SK-N-DZ (cell line): ENCODE results near the gene ACSL5.
"Not testable (repeated sequence)": the region's sequence is repeated elsewhere in the genome, so short reads cannot be mapped to it uniquely, and the experiment has no call there.

Source experiments
- DNase-seq: peaks from one replicate; pipeline ENCODE4 v3.0.0-alpha.2; 2015; ENCODE audit warnings: low spot score

ACSL5 gene

DNA sequence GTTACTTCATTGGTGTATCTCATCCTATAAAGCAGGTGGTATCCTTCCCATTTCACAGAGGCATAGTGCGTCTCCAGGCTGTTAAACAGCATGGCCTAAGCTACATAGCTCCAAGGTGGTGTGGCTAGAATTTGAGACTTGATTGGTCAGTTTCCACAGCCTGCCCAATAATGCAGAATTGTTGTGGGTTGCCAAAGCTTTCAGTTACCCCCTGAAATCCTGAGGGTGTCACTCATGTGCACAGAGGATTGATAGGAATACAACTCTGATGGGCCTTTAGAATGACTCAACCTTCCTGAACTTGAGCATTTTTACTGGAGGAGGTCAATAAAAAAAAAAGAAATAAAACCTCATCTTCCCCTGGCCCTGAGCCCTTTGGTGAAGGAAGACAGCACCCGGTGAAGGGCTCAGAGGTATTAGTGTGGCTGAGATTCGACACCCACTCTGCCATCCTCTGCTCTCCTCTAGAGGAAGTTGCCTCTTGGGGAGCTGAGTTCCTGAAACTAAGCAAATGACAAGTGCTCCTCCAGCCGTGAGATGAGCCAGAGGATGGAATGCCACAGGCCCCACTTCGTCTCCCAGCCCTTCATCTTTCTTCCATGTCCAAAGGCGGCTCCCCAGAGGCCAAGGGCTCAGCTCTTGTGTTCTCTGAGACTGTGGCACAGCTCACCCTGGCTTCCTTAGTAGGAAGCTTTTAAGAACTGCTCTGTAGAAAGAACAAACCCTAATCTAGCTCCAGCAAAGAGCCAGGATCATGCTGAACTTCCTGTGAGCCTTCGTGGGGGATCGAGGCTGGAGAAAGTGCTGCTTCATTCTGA, 1.0 kb downstream of the ACSL5 start:
- DNase-seq = no peak

DNA sequence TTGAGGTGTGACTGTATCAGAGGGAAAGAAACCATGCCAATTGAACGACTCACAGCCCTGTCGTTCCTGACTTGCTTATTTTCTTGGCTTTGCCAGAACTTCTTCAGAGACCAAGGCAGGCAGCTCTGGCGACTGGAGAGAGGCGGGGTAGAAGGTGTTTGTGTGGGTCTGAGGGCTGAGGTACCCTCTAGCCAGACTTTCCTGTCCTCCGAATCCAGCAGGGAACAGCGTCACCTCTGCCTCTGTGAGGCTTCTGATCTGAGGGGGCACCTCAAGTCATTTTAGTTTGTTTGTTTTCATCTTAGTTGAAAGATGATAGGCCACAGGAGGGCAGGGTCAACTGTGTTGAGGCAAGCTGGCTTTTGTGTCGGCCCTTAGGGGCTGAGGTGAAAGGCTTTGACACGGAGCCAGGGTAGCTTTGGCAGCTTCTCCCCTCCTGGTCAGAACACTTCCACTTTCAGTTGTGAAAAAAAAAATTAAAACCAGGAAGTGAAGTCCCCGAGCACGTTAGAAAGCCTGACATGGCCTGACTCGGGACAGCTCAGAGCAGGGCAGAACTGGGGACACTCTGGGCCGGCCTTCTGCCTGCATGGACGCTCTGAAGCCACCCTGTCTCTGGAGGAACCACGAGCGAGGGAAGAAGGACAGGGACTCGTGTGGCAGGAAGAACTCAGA, 1.9 kb downstream of the ACSL5 start:
- no peak for DNase-seq

DNA sequence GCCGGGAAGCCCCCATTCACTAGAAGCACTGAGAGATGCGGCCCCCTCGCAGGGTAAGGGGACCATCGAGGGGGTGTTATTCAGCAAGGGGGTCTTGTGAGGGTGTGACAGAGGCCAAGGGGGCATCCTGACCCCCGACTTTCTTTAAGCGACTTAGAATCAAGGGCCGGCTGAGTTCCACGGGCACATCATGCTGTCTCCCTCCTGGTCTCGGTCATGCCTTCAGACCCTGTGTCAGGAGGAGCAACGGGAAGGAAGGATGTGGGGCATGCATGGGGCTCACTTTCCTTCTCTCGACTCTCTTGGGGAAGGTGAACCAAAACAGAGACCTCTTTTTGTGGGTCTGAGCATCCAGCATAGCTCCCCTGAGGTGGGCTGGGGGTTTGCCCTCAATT, 2.5 kb downstream of the ACSL5 start:
- no peak for DNase-seq

DNA sequence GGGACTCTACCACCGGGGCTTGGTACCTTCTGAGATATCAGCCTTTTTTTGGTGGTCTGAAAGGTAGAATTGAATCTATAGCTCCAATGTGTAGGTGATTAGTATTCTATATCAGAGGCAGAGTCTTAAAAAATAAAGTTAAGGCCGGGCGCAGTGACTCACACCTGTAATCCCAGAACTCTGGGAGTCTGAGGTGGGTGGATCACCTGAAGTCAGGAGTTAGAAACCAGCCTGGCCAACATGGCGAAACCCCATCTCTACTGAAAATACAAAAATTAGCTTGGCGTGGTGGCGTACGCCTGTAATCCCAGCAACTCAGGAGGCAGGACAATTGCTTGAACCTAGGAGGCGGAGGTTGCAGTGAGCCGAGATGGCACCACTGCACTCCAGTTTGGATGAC, 3.2 kb downstream of the ACSL5 start:
- DNase-seq = not testable (repeated sequence)

DNA sequence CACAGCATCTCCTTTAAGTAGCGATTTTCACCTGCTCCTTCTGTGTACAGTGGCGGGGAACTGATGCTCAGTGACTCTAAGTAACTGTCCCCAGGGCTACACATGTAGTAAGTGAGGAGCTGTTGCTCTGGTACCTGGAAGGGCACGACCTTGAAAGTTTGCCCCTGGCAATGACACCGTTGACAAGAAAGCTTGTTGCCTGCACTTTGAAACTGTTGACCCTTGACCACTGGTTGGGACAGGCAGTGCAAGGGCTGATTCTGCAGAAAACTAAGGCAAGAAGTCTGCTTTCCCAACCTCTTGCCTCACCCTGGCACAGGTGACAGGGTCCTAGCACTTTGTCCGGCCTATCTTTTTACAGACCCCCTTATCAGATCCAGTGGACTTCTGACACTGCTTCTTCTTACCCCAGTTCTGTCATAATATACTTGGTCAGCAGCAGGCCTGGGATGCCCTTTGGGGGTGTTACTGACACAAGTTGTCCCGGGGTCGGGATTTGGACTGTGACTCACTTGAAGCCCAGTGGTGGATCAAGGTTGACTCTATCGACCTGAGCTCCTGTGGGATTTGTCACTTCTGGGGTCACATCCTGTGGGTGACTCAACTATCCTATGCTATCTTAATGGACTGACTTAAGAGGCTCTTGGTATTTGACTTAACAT, 5.8 kb downstream of the ACSL5 start:
- DNase-seq = no peak

DNA sequence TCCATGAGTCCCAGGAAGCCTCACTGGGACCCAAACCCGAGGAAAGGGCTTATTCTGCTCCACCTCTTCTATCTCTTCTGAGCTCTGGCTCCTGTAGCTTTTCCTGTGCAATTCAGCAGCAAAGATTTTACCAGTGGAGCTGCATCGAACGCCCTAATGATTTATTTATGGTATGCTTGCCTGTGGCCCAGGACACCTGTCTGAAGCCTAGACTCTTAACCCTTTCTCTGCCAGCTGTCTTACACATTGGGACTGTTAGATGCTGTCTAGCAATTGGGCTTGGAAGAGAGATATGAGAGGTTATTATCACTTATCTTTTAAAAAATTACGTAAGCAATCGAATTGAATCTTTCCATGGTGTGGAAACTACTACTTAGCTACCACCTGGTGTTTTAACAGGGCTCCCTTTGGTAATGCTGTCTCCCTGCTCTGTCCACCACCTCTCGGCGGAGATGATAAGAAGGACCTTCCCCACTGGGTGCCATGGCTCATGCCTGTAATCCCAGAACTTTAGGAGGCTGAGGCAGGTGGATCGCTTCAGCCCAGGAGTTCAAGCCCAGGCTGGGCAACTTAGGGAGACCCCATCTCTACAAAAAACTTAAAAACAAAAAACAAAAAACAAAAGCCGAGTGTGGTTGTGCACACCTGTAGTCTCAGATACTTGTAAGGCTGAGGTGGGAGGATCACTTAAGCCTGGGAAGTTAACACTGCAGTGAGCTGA, 8.8 kb downstream of the ACSL5 start:
- DNase-seq = no peak

DNA sequence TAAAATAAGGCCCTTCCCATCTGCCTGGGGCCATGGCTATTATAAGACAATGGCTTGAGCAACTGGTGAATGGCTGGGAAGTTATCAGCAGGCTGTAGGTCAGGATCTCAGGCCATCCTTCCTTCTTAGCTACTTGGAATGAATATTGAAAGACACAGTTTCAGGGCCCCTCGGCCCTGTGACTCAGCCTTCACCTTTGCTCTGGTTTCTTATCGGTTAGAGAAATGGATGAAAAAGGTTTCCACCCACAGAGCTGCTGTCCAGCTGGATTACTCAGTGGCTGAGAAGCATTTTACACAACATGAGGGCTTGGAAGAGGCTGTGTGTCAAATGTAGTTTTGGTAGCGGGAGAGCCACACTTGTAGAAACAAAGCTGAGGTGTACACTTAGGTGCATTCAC, 9.4 kb downstream of the ACSL5 start:
- DNase-seq = no peak

DNA sequence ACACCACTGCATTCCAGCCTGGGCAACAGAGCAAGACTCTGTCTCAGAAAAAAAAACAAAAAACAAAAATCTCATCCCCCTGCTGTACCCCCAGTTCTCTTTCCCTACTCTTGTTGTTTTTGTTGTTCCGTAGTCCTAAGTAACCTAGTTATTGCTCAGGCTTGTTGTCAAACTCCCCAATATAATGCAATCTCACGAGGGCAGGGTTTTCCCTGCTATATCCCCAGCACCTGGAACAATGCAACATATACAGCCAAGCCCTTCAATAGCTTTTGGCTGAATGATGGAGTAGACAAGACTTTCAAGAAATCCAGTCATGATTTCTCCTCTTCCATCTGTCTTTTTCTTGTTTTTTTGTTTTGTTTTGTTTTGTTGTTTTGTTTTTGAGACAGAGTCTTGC, 10.2 kb downstream of the ACSL5 start:
- no peak for DNase-seq

DNA sequence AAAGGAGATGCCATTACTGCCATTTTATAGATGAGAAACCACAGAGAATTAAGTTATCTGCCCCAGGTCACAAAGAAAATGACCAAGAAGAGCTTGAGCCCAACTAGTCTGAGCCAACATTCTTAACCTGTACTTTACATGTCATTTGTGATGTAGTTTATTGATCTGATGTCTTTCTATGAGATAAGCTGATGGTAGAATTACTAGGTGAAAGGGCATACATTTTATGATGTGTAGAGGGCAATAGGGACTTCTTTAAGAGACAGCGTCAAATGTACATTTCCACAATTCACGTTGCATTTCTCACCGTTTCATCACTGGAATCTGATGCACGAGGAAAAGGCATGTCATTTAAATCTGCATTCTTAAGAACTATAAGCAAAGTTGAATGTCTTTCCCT, 11.3 kb downstream of the ACSL5 start:
- DNase-seq = no peak

DNA sequence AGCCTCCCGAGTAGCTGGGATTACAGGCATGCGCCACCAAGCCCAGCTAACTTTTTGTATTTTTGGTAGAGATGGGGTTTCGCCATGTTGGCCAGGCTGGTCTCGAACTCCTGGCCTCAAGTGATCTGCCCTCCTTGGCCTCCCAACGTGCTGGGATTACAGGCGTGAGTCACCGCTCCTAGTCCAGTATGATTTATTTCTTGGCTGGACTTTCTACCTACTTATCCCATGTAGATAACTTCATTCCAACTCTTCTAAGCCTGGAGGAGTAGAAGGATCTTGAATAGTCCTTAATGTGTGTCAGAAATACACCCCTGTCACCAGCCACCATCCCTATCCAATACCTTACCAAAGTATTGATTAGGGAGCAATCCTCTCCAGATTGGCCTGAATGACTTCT, 14.1 kb downstream of the ACSL5 start:
- not testable (repeated sequence) for DNase-seq

DNA sequence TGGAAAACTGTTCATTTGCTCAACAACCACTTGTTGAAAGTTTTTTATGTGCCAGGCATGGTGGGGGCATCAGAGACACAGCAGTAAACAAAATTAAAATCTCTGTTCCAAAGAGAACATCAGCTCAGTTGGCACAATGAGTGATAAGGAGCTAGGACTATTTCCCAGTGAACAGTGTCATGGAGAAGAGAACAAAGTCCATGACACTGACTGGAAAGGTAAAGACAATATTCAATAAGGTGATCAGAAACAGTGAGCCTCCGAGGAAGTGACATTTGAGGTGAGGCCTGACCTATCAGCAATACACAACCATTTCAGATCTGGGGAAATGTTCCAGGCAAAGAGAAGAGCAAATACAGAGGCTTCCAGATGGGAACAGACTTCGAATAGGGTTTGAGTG, 14.6 kb downstream of the ACSL5 start:
- DNase-seq = no peak

DNA sequence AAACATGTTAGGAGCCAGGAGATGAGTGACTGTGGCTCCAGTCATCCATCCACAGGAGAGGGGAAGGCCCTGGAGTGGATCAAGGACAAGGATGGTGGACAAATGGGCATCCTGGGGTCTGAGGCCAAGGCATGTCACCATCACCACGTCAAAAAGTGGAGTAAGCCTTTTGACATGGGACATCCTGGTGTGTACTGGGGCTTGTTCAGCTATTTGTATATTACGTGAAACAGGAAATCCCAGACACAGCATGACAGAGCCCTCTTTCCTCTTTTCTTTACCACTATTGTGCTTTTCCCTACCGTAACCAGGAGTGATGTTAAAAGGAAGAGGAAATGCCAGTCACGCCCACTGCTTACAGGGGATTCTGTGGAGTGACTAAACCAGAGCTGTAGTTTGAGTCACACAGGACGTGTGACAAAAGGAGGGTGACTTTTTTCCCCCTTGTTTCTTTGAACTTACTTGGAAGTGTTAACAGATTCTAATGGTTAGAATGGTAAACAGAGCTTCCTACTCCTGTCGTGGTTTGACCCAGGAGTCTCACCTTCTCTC, 15.4 kb downstream of the ACSL5 start:
- no peak for DNase-seq

DNA sequence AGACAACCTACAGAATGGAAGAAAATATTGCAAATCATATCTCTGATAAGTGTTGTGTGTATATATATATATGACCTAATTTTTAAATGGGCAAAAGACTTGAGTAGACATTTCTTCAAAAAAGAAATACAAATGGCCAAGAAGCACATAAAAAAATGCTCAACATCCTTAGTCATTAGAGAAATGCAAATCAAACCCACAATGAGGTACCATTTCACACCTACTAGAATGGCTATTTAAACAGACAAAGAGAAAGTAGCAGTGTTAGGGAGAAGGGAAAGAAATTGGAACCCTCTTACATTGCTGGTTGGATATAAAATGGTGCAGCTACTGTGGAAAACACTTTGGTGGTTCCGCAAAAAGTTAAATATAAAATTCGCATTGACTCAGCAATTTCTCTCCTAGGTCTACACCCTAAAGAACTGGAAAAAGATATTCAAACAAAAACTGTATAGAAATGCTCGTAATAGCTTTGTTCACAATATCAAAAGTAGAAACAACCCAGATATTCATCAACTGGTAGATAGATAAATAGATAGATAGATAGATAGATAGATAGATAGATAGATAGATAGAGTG, 16.3 kb downstream of the ACSL5 start:
- no peak for DNase-seq

DNA sequence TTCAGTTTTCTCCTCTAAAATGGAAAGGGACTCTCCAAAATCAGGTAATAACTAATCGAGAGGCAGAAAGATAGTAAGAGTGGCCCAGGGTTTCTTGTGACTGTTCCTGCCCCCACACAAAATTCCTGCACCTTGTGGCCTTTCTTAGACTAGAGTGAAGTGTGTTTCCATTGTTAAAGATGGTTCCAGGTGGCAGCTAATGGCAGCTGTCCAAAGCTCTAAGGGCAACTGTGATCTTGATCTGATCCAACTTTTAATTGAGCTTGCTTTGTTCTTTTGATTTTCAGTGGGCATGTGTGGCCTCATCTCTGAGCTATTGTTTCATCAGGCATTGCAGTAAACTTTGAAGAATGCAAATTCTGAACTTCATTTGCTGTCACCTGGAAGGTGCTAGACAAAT, 19.4 kb downstream of the ACSL5 start:
- DNase-seq = no peak

DNA sequence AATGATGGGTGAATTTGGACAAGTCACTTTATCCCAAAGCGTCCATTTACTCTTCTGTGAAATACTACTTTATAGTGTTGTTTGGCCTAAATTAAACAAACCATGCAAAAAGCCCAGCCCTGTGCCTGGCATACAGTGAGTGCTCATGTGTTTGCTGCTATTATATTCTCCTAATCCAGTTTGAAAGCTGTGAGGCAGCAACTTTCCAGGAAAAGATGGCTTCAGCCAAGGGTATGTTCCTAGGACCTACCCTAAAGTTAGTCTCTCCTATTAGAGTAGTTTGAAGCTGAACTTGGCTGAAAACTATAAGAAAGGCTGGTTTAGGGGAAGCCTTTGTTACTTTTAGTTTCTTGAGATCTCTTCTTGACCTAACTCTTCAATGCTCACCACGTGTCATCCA, 19.9 kb downstream of the ACSL5 start:
- no peak for DNase-seq

DNA sequence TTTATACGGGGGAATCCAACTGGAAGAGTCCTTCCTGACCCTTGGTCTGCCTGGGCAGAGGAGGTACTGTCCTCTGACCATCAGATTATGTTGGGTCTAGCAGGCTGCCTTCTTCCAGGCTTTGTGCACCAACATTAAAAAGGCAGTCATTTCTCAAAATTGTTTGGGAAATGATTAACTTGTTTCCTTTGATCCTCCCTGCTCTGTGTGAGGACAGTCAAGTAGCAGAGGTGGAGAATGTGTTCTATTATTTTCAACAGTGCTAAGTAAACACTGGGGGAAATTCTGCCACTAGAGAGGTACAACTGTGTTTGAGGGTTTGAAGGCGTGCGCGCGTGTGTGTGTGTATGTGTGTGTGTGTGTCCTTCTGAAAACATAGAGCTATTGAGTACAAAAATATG, 20.6 kb downstream of the ACSL5 start:
- DNase-seq = no peak

DNA sequence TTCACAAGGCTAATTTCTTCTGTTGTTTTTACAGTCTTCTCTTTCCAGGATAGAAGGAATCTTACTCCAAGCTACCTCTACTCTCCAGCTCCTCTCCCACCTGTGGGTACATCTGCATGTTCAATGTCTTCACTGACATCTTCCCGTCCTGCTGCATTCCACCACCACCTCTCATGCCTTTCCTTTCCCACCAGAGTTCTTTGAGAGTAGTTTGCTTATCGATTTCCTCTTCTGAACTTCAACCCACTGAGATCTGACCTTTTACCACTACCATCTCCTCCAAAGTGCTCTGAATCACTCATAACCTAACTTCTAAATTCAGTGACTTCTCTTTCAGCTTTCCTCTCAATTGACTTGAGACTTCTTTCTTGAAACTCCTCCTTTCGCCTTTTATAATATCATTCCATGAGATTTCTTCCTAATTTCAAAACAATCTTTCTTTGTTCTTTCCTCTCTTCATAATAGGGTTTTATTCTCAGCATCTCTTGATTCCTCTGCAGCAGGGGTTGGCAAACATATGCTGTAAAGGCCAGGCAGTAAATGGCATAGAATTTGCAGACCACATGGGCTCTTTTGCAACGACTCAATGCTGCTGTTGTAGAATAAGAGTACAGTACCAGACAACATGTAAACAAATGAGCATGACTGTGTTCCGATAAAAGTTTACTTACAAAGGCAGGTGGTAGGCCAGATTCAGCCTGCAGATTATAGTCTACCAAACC, 22.1 kb downstream of the ACSL5 start:
- DNase-seq = no peak

DNA sequence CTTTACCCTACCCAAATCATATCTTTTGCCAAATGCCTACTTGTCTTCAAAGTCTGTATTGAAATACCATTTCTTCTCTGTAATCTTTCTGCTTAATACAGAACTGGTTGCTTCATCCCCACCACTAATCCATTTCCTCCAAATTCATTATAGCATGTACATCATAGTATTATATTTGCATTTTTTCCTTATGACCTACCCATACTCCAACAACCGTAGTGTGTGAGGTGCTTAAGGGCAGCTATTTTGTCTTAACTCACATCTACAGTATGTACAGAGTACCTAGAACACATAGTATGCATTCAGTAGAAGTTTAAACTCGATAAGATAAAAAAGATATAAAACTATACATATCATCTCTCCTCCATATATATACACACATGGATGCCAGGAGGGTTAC, 23.7 kb downstream of the ACSL5 start:
- no peak for DNase-seq

DNA sequence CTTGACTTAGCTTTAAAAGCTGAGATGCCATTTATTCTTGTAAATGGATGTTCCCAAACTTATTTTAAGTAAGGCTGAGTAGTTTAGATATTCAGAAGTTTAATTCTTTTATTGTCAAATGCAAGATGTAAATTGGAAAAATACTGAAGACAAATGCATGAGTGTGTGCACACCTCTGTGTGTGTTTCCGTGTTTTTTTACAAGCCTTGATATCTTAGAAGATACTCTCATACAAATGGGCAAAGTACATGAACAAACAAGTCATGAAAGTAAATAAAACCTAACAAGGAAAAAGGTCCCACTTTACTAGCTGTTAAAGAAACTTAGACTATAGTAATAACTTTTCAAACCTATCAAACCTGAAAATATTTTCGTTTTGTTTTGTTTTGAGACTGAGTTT, 29.0 kb downstream of the ACSL5 start:
- DNase-seq = no peak

DNA sequence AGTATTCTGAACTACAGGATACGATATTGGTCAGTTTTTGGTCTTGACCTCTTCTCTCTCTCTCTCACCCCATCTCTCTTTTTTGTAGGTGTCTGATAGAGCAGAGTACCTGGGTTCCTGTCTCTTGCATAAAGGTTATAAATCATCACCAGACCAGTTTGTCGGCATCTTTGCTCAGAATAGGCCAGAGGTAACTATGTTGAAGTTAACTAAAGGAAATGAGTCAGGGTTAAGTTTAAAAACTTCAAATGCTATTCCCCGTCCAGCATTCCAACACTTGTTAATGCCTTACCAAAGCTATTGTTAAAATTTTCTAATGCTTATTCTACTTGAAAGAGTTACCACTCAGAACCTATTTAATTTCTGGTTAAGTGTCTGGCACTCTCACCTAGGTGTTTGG, 30.7 kb downstream of the ACSL5 start:
- no peak for DNase-seq

DNA sequence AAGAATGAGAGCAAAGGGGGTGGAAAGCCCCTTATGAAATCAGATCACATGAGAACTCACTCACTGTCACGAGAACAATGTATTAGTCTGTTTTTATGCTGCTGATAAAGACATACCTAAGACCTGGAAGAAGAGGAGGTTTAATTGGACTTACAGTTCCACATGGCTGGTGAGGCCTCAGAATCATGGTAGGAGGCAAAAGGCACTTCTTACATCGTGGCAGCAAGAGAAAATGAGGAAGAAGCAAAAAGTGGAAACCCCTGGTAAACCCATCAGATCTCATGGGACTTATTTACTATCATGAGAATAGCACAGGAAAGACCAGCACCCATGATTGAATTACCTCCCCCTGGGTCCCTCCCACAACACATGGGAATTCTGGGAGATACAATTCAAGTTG, 32.9 kb downstream of the ACSL5 start:
- DNase-seq = not testable (repeated sequence)
